Stimulated activated CD4-positive, alpha-beta T cell treated with anti-CD3 and anti-CD28 coated beads, TNF-alpha, amount 100 ng/mL, for 4 hours (primary cell): Measurements from ENCODE around the gene GPR18.
A peak's percentile ranks its signal among the peaks of the same experiment; 100 is the strongest.
"Not testable (repeated sequence)": the region's sequence is repeated elsewhere in the genome, so short reads cannot be mapped to it uniquely, and the experiment has no call there.

Source experiments
- DNase-seq, 3 experiments: peaks; one replicate each; pipeline ENCODE4 v3.0.0-alpha.2; 2020; ENCODE audit warnings: low read depth in 3 of 3

GPR18 gene

DNA sequence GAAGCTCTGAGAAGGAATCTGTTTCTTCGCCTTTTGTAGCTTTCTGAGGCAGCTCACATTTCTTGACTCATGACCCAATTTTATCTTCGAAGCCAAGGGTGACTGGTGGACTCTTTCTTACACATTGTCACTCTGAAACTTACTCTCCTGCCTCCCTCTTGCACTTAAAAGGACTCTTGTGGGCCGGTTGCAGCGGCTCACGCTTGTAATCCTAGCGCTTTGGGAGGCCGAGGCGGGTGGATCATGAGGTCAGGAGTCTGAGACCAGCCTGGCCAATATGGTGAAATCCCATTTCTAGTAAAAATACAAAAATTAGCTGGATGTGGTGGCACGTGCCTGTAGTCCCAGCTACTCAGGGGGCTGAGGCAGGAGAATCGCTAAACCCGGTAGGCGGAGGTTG, 27.6 kb downstream of the GPR18 start:
- DNase-seq: not testable (repeated sequence)

DNA sequence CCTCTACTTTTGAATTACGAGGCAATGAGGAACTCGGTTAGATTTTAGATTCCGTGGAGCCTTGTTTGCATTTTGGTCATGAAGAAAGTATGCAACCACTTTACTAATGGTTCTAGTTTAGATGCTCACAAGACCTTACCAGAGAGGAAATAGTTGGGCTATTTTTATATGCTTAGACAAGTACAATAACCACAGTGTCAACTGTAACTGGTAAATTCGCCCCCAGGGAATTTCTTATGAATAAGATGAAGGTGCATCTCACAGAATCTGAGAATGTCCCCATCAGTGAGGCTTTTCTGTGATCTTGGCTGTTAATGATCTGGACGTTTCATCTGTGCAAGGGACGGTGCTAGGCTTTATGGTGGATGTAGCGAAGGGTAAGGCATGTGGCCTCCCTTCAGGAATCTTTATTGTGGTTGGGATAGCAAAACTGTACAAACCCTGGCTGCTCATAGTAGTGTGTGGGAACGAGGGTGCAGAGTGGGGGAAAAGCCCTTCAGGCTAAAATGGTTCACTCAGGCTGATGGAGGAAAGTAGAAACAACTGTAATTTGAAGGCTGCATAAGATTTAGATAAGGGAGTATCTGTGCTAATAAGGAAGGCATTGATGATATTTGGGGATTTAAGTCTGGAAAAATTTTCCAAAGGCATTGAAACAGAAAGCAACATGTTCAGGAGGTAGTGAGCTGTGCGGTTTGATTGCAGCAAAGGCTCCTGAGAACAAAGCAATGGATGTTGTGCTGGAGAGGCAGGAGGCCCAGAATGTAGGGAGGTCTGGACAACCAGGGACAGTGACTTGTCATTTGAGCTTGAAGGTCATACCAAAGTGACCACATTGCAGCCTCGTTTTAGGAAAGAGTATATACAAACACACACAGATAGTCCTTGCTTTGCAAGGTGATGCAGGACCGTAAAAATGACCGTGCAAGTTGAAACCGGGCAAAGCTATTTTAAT, 29.2 kb downstream of the GPR18 start:
- no peak for DNase-seq

DNA sequence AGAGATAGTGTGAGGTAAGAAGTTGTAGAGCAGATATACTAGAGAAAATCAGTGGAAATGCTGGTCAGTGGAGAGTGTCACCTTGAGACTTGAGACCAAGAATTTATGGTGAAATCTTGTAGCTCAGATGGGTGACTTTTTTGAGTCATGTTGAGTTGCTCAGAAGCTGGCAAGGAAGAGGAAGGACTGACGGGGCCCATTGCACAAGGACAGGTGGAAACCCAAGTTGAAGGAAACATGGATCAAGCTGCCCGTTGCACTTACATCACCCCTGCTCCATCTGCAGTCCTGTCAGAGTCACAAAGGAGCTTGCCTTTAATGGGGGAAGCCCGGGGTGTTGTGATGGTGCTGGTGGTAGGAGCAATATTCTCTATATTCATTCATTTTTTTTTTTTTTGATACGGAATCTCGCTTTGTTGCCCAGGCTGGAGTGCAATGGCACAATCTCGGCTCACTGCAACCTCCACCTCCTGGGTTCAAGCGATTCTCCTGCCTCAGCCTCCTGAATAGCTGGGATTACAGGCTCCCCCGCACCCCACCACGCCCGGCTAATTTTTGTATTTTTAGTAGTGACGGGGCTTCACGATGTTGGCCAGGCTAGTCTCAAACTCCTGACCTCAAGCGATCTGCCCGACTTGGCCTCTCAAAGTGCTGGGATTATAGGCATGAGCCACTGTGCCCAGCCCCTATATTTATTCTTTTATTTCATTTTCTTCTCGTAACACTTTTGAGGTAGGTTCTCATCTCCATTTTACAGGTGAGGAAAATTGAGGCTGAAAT, 30.1 kb downstream of the GPR18 start:
- DNase-seq: no peak

DNA sequence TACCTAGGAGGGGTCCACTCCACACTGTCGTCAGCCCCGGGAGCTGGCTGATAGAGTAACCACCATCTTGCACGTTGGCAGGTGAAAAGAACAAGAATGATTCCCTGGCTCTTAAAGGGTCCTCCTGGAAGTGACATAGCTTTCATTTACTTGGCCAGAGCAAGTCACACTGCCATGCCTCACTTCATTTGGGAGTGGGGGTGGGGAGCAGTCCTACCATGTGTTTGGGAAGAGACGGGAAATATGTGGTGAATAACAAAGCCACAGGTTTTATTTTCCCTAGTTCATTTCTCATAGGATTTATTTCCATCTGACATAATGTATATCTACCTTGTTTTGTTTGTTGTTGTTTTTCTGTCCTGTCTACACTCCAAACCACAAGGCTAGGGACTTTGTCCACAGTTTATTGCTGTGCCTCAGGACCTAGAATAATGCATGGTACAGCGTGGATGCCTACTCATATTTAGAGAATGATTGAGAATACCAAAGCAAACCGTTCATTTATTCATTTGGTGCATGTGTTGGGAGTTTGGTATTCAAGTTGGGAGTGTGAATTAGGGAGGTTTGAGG, 30.8 kb downstream of the GPR18 start:
- DNase-seq: no peak

DNA sequence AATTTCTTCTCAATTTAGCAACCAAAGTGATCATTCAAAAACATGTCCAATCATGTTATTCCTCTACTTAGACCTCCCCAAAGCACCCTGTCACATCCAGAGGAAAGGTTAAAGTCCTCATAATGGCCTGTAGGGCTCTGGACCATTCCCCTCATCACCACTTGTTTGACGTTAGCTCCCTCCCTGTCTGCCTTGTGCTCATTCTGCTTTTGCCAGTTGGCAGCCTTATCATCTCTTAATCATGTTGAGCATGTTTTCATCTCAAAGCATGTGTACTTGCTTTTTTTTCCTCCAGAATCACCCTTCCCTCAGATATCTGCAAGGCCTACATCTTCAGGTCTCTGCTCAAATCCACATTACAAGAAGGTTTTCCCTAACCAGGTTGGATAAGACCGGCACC, 31.7 kb downstream of the GPR18 start:
- no peak for DNase-seq

DNA sequence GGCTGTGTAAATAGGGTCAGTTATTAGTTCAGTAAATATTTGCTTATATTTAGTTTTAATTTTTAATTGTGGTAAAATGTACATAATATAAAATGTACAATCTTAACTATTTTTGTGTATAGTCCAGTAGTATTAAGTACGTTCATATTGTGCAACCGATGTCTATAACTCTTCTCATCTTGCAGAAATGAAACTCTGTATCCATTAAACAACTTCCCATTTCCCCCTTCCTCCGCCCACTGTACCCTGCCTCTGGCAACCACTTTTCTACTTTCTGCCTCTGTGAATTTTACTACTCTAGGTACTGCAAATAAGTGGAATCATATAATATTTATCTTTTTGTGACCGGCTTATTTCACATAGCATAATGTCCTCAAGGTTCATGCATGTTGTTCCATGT, 33.1 kb downstream of the GPR18 start:
- DNase-seq: no peak

DNA sequence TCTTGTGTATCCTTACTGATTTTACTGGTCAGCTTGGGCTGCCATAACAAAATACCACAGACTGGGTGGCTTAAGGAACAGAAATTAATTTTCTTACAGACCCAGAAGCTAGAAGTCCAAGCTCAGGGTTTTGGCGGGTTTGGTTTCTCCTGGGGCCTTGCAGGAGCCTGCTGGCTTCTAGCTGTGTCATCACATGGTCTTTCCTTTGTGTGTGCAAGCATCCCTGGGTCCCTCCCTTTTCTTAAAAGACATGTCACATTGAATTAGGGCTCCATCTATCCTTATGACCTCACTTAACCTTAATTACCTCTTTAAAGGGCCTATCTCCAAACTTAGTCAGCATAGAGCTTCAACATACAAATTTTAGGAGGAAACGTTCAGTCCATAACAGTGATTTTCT, 34.2 kb downstream of the GPR18 start:
- DNase-seq: no peak

DNA sequence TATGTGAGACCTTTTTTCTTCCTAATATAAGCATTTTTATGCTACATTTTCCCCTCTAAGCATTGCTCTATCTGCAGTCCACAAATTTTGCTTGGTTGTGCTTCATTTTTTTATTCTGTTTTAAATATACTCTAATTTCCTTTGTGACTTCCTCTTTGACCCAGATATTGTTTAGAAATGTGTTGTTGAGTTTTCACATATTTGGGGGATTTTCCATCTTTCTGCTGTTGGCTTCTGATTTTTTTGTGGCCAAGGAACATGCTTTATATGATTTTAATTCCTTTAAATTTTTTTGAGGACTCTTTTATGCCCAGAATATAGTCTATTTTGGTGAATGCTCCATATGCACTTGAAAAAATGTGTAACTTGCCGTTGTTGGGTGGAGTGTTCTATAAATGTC, 34.6 kb downstream of the GPR18 start:
- DNase-seq: no peak

DNA sequence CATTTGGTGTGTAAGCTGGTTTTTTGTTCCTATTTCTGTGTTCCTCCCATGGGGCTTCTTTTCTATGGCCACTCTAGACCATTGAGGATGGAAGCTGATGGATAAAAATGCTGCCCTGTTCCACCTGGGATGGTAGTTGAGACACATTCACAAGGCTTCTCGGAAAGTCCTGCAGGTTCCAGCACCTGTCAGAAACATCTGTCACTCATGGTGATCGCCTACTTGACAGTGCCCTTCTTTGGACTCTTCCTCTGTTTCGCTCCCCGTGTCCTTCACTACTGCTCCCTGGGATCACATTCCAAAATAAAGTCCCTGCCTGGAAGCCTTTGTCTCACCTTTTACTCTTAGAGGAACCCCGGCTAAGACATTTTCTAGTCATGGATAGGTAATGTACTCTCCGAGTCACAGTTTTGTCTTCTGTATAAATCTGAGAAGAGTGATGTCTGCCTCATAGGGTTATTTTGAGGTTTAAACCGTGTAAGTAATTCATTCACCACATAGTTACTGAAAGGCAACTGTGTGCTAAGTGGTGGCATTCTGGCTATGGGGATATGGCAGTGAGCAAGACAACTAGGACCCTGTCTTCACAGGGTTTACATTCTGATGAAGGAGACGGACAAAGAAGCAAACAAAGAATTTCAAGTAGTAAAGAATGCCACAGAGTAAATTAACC, 36.5 kb downstream of the GPR18 start:
- DNase-seq: no peak

DNA sequence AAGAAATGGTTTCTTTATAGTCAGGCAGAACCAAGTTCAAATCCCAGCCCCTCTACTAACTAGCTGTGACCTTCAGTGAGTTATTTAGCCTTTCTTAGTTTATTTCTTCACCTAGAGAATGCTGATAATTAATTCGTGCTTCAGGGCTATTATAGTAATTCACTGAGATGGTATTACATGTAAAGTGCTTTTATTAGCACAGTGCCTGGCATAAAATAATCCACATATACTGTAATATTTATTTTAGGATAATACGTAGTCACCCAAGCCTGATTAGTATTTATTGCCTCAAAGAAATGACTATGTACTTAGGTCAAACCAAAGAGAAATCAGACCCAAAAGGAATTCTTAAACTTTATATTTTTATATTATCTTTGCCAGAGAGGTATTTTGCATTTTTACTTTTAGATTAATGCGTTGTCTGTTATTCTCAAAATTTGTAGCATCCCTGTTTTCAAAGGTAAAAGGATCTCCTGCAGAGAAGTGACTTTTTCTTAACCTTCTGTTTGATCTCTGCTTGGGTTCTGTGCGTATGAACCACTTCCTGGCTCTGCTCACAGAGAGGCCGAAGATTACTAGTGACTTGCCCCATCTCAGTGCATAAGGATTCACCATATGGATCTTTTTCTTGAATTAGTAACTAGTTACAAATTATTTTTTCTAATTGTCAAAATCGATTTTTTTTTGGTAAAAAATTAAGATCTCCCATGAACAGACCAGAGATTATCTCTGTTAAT, 37.8 kb downstream of the GPR18 start:
- no peak for DNase-seq

DNA sequence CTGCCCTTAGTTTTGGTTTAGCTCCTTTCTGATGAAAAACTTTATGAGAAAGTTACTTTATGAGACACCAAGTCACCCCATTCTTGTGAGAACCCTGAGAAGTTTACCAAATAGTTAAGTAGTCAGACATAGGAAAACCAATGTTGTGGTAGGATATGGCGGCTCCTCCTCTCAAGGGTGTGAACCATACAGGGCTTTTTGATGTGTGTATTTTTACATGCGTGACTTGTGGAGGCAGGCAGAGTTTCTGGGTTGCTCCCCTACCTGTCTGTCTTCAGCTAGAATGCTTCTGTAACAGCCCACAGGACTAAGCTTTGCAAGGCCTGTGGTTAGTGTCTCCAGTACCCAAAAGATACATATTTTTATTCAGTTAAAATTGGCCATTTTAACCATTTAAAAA, 39.2 kb downstream of the GPR18 start:
- DNase-seq: peak in 2 of 3 experiments; percentile 20 to 32

DNA sequence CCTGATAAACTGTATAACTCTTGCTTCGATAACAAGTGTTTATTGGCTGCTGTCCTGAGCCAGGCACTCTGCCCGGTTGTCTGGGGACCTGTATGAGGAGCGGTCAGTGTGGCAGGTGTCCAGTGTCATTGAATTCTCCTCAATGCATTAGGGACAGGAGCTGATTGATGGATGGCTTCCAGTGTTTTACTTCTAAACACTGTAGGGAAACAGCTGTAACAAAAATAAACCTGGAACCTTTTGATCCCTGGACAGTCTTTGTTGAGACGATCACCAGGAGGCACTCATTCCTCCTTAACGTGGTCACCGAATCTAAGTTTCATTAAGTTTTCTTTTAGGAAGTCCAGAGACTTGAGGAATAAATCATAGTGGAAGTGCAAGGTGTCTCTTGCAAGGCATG, 39.6 kb downstream of the GPR18 start:
- no peak for DNase-seq

DNA sequence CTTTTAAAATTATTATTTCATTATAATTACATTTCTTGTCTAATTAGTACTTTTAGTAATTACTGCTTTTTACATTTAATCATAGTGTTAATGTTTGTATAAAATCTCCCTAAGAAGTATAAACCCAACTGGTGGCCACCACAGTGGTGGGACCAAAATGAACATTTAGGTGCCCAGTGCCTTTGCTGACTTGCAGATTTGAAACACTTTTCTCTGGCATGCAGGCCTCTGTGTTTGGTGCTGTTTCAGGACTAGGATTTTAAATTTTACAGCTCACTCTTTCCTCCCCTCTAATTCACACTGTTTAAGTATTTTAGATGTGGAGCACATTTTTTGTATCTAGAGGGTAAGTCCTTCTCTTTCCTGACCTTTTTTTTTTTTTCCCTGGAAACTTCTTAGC, 40.1 kb downstream of the GPR18 start:
- DNase-seq: no peak

DNA sequence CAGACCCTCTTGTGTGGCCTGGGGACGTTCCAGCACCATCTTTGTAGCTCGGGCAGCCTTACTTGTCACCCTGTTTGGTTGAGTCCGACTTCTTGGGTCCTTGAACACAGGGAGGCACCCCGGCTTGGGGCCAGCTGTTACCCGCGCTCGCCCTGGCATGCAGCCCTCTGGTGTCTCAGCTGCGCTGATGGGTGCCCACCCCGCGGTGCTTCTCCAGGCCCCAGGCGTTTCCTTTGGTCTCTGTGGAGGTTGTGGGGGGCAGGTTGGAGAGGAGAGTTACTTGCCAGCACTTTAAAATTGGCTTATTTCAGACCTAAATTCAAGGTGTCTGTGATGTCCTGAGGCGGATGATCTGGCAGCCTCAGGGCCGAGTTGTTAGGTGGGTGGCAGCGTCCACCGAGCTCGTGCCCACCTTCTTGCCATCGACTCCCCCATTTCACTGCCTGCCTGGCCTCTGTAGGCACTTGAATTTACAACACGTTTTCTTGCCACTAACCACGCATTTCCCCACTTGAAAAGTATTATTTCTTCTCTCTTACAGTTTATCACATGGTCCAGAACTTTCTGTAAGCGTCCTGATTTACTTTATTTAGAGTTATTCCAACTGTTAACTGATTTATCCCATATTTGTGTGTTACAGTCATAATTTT, 40.6 kb downstream of the GPR18 start:
- peak in 1 of 3 experiments; percentile 15 for DNase-seq

DNA sequence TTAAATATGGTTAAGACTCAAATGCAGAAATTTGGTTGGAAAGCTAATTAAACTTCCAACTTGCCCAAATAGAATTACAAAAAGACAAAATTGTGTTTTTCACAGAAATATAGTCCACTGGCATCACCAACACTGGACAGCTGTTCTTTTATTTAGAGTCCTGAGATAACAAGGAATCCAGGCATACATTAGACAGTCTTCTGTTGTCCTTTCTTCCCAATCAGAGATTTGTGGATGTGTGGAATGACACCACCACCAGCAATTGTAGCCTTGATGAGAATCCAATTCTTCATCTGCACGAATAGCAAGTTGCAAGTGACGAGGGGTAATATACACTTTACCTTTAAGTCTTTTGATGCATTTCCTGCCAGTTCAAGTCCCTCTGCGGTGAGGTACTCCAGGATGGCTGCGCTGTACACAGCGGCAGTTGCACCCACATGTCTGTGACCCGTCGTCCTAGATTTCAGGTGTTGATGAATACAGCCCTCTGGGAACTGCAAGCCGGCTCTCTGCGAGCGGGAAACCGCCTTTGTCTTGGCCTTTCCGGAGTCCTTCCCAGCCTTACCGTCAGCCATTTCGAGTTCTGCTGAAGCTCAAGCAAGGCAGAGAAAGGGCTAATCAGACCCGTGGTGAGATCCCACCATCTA, 42.9 kb downstream of the GPR18 start:
- DNase-seq: peak; percentile 18 to 26 (median 21)

DNA sequence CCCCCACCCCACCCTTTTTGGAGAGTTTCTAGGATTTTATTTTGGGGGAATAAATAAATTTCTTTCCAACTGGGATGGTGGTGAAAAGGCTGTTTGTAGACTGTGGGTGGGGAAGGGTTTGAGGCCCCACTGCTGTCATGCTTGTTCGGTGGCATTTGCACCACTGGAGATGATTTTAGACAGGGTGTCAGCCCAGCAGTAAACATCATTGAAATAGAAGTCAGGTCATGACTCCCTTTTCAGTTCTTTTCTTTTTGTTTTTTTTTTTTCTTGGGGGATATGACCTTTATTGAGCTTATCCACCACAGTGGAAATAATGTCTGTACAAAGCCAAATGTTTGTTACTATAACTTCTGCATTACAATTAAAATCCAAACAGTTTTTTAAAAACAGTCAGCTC, 43.4 kb downstream of the GPR18 start:
- no peak for DNase-seq

DNA sequence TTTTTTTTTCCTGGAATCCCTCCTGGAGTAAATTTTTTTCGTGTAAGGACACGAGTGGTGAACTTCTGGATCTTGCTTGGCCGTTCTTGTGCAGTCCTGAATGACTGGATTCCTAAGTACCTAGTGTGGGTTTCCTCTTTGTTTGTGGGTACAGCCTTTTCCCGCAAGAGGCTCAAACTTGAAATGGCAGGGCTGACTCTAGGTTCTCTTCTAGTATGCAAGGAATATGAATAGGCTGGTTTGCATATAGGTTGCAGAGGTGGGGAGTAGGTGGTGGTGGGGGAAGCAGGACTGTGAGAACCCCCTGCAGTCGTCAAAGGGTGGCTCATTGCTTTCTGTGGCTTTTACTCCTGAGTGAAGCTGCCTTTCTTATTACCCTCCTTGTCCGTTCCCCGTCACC, 43.9 kb downstream of the GPR18 start:
- DNase-seq: peak in 2 of 3 experiments; percentile 23 to 28

DNA sequence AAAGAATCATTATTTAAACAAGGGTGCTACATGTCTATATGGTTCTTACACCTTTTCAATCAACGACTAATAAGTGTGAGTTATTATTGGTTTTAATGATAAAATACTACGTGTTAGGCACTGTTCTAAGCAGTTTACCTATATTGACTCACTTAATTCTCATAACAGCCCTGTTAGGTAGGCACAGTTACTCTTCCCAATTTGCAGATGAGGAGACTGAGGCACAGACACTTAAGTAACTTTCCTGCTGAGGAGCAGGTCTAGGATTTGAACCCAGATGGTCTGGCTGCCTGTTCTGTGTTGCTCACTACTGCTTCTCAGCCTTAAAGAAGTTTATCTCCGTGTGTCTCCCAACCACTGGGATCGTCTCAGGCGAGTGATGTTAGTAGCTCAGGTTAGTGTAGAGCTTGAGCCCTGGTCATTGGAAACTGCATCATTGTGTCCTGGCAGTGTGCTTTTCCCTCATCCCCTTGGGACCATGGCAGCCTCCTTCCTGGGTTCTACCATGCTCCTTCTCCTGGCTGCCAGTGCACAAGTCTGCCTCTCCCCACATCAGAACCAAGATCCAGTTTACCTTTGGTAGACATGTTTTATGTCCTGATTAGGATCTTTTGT, 46.7 kb downstream of the GPR18 start:
- DNase-seq: no peak

DNA sequence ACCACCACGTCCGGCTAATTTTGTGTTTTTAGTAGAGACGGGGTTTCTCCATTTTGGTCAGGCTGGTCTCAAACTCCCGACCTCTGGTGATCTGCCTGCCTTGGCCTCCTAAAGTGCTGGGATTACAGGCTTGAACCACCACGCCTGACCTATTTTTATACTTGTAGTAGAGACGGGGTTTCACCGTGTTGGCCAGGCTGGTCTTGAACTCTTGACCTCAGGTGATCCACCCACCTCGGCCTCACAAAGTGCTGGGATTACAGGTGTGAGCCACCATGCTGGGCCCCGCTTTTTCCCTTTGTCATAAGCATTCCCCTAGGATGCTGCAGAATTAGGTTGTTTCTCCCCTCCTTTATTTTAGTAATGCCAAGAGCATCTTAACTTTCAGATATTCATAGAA, 47.6 kb downstream of the GPR18 start:
- DNase-seq: not testable (repeated sequence)
